HG03060 (cell line): ENCODE data around the gene DNAH1.

Experiments used
- ATAC-seq: cut with Tn5 transposase; IDR thresholded peaks from one replicate; pipeline ENCODE4 v1.9.1; 2021; ENCODE audit warnings: low read depth, moderate number of reproducible peaks; ENCODE audit not compliant: unreplicated experiment

Gene DNAH1

DNA sequence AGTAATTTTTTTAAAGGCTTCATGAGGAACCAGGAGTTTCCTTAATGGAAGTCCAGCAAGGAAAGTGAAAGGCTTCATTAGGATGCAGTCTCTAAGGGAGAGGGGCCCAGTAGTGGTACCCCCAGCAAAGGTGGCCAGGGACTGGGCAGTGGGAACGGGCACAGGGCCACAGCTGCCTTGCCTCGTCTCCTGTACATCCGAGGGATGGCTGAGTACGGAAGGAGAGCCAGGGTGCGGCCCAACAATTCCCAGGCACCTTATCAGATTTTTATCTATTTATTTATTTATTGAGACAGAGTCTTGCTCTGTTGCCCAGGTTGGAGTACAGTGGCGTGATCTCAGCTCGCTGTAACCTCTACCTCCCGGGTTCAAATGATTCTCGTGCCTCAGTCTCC lies 114.3 kb downstream of the DNAH1 start:
- ATAC-seq: no peak

DNA sequence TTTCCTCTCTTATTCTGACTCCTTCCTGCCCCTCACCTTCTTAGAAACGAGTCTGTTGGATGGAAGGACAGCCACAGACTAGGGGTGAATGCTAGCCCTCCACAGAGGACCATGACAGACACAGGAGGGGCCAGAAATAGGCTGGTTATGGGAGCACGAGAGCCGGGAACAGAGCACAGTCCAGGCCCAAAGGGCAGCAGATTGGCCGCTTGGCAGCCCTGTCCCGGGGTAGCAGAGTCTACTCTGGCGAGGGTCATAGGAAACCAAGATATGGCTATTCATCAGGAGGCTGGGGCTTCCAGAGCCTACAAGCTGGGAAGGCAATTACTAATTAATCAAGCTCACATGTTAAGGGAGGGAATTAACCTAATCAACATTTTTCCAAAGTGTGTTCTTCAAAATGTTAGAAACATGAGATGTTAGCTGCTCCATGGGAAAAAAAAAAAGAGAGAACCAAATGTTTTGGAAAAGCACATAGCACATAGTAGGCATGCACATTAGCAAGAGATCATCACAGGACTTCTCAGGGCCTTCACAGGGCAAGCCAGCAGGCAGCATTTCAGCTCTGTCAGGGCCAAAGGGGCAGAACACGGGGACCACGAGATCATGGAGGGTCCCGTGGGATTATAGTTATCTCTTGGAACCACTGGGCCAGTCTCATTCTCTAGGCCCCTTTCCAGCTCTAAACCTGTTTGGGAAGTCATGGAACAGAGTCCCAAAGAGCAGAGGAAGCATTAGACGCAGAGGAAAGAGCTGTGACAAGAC lies 115.5 kb downstream of the DNAH1 start:
- no peak for ATAC-seq

DNA sequence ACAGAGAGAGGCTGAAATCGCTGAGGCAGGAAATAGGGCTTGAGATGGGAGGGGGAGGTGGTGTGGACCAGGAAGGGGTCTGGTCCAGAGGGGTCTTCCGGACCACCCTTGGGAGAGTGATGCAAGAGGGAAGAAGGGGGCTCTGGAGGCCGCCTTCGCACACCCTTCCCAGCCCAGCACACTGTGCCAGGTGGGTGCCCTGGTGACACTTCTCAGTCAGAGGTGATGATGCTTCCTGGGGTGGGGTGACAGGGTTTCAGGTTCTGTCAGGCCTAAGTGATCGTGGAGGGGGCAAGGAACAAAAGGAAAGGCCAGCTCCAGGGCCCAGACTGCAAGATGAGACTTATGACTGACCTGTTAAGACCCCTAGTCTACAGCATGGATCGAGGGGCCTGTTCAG lies 116.1 kb downstream of the DNAH1 start:
- no peak for ATAC-seq

DNA sequence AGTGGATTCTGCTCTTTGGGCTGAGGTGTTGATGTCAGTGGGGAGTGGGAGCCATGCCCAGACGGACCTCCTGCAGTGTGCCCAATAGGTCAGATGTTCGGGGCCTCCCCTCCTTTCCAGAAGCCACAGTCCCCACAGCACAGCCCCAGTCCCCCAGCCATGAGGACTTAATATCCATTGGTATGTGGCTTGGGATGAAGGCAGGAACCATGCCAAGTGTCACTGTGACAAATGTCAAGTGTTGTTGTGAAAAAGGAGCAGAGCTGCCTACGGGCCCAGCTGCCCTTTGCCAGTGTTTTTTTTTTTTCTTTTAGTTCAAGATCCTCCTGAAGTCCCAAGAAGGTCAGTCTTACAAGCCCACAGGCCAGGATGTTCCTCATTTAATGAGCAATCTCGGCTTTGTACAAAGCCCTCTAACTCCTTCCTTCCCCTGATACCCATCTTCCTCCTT lies 116.6 kb downstream of the DNAH1 start:
- ATAC-seq: no peak

DNA sequence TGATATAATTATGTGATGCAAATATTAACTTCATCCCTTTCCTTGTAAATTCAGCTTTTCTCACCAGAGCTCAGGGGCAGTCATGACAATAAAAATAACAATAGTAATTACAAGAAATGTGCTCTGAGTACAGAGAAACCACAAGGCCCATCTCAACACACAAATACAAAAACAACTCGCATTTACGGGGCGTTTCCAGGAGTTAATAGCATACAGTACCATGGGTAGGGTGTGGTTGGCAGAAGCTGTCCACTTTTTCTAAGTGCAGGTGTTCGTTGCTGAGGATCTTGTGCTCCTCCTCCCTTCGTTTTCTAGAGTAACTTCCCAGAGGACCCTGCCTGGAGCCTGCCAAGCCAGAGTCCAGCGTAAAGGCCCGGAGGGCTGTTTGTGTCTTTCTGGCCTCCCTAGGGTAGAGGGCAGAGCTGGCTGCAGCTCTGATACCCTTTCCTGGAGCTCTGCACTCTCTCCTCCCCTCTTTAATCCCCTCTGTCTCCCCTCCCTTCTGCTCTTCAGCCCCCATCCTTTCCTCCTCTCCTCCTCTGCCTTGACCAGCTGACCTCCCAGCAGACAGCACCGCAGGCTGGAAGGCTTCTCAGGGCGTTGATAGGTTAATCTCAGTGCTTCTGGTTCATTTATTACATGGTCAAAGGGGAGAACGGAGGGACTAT lies 117.3 kb downstream of the DNAH1 start:
- ATAC-seq: no peak

DNA sequence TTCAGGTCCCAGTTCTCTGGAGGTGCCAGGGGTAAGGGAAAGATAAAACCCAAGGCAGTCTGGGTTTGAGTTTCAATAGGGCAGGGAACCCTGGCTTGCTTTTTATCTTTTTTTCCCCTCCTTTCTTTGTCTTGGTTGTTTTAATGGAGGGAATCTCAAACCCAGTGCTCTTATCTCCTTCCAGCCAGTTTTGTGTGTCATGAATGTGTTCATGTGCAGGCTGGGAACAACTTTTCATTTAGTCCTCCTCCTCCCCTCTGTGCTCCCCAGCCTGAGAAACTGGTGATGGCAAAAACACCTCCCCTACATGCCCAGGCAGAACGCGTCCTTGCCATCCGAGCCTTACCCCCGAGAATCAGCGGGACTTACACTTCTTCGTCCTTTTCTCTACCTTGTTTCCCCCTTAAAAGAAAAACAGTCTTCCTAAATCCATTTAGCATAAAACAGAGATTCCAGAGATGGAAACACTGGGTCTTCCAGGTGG lies 117.9 kb downstream of the DNAH1 start:
- no peak for ATAC-seq

DNA sequence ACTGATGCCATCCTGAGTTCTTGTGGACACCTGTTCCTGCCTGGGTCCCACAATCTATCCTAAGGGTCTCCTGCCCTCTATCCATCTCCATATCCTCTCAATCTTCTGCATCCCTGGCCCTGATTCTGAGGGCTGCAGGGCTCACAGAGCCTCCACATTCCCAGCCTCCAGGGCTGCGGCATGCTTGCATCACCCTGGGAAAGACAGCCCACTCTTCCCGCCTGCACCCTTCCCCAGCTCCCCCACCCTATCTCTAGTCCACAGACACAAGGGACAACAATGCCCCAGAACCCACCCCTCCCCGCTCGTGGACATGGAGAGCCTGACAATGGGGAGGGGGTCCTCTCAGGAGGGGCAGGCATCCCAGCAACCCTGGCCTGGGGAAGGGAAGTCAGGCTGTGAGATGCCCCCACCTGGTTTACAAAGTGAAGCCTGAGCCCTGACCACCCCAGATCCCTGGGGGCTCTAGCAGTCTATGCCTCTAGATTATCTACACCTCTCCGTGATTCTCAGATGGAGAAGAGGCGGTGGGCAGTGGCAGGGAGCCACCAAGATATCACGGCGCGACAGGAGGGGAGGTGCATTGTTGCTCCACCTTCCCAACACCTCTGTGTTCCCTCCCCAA lies 118.5 kb downstream of the DNAH1 start:
- no peak for ATAC-seq

DNA sequence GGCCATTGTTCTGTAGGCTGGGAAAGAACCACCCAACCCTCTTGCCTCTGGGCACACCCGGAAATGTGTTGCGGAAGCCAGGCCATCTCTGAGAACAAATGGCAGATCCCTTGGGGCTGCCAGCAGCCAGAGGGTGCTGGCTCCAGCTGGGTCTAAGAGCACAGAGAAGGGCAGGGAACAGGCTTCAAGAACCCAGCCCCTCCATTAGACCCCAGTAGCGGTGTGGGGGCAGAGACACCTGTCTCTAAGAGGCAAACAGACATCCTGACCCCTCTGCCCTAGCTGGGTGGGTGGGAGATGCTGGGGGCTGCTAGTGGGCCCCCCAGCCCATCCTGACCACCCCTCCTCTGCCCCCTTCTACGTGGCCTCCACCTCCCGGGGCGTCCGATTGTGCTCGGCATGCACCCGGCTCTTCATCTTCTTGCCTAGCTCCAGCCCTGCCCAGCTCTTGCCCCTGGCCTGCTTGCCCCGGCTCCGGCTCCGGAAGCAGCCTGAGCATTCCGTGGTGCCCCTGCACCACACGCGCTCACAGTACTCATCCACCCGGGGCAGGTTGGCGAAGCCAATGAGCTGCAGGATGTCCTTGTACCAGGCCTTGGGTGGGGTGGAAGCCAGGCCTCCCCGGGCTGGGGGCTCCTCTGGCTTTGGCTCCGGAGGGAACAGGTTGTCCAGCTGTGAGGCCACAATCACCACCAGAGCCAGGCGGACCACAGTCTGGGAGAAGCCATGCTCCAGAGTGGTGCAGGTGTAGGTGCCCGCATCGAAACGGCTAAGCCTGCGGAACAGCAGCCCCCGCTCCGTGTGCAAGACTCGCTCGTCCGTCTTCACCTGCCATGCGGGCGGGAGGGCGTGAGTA lies 119.4 kb downstream of the DNAH1 start:
- no peak for ATAC-seq

DNA sequence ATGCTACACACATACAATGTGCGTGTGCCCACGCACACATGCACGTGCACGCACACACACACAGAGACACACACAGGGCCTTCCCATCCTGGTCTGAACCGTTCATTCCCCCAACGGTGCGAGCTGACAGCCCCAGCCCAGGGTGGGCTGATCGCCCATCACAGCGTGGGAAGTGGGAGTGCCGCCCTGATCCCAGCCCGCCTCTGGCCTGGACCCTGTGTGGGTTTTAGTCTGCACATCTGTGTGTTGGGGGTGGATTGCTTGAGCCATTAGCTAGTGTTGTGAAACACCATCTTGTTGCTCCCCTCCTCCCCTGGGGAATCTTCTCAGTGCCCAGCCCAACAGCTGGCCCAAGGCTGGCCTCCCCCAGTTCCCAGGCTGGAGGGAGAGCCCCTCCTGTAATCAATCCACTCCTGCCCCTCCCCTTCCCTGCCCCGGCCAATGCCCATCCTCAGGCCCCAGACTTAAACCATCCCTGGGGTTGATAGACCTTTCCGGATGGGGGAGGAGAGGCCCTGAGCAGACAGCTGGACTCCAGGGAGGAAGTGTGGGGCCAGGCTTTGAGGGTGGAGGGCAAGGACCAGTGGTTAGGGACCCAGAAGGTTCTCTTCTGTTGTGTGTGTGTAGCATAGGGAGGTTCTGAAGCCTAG lies 120.5 kb downstream of the DNAH1 start:
- no peak for ATAC-seq

DNA sequence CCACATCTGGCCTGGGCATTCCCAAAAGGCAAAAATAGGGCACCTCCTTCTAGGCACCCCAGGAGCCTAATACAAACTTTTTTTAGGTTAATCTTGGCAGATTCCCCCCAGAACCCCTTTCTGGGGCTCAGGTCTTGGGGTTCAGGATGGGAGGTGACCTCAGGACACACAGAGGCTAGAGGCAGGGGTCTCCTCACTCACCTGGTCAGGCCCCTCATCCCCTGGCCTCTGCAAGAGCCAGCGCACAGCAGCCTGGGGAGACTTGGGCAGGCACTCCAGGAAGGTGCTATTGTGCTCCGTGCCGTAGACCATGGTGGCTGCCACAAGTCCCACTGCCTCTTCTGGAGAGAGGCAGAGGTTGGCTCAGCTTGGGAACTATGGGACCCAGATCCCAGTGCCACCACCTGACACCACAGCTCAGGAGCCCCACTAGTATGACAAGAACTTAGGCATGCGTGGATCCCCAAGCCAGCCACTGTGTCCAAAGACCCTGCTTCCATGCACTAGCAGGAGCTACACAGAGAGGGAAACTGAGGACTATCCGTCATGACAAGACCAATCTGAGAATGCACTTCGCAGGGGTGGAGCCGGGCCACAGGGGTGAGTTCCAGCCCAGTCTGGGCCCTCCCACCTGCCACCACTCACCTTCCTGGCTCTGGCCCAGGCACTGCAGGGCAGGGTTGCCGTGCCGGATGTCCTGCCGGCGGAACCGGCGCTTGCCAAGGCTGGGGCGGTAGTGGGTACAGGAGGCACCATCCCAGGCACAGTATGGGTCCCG lies 121.4 kb downstream of the DNAH1 start:
- ATAC-seq: no peak

DNA sequence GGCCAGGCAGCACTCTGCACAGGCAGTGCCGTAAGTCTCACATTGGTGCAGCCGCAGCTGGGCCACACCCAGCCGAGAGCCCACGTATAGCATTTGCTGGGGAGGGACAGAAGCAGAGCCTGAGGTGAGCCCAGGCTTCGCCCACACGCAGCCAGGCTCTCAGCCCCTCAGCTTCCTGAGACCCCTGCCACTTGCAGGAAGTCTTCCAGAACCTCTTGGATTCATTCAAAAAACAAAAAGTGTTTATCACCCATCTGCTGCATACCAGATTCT lies 121.9 kb downstream of the DNAH1 start:
- ATAC-seq: no peak

DNA sequence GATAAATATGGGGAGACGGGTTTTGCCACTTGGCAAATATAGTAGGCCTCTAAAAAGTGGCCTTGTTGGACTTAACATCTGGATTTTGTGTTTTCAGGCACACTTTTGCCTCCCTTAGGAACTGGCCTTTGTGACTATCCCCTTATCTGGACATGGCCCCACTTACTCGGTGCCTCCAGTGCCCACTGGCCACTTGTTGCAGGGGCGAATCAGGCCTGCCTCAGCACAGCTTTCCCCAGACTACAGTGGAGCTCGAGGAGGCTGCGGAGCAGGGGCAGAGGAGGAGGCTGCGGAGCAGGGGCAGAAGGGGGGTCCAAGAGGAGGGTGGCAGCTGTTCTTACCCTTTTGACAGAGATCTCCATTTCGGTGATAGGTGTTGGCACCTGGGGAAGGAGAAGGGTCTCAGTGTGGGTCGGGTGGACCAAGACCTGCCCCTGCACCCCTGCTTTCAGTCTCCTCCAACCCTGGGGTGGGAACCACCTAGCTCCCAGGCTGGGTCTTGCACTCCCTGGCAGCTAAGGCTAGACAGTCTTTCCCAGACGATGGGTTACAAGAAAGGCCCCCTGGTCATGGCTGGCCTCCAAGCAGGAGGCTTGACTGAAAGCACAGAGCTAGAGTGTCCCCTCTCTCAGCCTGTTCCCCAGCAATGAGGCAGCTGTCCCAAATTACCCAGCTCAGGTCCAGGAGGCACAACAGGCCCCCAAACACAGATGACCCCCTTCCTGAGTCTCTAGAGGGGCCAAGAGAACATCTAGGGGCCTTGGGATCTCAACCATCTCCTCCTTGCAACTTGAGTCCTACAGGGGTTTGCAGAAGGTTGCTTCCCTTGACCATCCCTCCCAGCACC lies 122.7 kb downstream of the DNAH1 start:
- no peak for ATAC-seq

DNA sequence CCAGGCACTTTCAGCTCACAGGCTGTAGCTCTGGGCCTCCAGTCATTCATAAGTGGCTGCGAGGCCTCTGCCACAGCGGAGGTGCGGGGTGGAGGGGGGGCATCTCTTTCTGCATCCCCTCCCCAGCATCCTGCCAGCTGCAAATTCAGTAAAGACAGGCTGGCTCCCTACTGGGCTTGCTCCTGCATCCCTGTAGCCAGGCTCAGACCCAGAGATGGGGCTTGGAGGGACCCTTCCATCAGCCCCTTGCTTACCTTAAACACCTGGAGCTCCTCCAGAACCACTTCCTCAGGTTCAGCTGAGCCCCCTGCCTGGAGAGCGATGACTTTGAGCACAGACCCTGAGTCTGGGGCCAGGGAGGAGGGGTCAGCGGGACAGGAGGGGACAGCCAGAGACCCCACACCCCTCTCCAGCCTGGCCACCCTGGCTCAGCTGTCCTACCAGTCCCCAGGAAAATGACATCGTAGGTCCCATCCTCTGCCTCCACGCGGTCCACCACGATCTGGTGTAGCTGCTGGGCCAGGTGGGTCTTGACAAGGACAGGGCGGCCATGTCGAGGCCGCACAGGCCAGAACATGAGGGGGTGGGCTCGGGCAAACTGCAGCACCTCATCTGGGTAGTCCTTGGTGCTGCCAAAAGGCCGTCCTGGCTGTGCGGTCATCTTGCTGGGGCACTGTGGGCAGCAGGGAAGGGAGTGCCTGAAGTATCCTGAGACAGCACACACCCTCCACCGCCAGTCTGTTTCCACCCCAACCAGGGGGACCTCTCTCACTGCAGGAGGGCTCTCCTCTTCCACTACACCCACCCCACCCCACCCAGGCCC lies 123.5 kb downstream of the DNAH1 start:
- ATAC-seq: no peak

DNA sequence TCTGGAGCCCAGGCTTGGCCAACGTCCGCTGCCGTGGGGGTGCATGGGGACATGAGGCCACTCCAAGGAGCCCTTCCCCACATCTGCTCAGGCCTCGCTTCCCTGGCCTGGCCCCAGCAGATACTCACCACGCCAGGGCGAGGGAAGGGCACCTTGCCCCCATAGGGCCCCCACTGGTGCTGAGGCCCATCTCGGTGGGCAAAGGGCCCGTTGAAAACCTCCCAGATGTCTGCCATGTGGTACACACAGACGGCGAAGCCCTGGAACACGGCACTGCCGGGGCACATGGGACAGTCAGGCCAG lies 124.1 kb downstream of the DNAH1 start:
- ATAC-seq: no peak

DNA sequence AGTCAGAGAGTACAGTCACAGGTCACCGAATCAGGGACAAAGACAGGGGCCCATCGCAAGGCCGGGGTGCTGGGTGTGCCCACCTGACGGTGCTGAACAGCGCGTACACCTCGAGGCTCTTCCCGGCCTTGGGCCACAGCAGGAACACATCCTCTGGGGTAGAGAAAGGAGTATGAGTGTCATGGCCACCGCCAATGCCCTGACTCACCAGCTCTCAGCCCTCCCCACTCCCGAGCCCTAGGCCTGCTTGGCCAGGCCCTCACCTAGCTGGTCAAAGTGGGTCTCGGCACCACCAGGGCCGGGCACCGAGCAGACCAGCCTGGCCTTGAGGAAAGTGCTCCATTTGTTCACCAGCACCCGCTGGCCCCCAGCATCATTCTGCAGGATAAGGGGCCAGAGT lies 124.6 kb downstream of the DNAH1 start:
- no peak for ATAC-seq

DNA sequence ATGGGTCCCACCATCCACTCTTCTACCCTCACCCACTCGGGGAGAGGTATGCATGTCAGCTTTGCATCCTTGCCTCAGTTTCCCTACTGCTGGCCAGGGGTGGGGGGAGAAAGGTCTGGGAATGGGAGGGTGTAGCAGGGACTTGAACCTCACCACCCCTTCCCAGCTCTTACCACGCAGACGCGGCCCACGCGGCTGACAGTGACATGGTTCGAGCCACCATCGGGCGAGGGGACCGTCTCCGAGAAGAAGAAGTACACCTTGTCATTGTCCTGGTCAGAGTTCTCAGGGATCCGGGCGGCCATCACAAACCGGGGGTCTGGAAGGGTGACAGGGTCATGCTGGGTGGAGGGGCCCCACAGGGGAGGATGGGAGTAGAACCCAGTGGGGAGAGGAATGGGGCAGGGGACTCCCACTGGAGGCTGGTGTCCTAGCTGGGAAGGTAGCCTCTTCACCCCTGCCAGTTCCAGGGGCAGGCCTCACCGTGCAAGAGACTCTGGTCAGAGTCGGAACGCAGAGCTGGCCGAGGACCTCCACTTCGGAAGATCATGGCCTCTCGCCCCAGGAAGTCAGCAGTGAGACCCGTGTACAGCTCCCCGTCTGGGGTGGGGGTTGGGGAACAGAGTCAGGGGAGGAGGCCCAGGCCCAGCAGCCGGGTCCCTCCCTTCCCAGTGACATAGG lies 125.1 kb downstream of the DNAH1 start:
- ATAC-seq: no peak

DNA sequence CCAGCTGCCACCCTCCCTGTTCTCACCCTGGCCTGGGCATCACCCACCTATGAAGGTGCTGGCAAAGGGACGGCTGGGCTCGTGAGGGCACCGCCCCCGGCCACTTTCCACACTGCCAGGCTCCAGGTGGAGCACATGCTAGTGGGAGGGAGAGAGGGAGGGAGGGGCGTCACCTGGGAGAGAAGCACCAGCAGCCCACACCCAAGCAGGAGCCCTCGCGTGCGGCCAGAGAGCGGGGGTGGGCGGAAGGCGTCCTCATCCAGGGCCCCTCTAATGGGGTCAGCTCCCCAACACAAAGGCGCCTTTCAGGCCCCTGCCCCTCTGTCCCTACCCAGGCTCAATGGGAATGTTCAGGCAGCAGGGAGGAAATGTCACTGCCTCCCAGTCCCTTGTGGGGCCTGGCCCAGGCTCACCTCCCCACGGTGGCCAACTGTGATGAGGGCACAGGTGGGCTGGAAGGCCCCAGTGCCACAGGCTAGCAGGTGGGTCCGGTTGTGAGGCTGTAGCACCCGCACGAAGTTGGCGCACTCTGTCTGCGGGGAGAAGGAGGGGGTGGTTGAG lies 125.7 kb downstream of the DNAH1 start:
- ATAC-seq: no peak
